GM18868 (cell line): ENCODE data around the gene PHETA2.
"Not testable (repeated sequence)": the region's sequence is repeated elsewhere in the genome, so short reads cannot be mapped to it uniquely, and the experiment has no call there.

Experiments used
- ATAC-seq: cut with Tn5 transposase; IDR thresholded peaks from one replicate; pipeline ENCODE4 v1.9.1; 2021; ENCODE audit warnings: mild to moderate bottlenecking, moderate library complexity; ENCODE audit not compliant: unreplicated experiment

Gene PHETA2

DNA sequence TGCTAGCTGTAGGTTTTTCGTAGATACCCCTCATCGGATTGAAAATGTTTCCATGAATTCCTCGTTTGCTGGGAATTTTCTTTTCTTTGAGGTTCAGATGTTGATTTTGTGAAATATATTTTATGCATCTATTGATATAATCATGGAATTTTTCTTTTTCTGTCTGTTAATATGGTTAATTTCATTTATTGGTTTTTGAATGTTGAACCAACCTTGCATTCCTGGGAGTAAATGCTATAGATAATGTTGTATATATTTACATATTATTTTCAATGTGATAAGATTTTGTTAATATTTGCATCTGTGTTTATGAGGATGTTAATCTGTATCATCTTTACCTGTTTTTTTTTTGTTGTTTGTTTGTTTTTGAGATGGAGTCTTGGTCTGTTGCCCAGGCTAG lies 27.2 kb downstream of the PHETA2 start:
- ATAC-seq: no peak

GRCh38 chr22:42104332-42104860 lies 30.3 kb downstream of the PHETA2 start:
- ATAC-seq: not testable (repeated sequence)

GRCh38 chr22:42108848-42109247 lies 34.8 kb downstream of the PHETA2 start:
- ATAC-seq: no peak

- ATAC-seq: no peak
Measured at GRCh38 chr22:42111798-42112197, 37.8 kb downstream of the PHETA2 start.

DNA sequence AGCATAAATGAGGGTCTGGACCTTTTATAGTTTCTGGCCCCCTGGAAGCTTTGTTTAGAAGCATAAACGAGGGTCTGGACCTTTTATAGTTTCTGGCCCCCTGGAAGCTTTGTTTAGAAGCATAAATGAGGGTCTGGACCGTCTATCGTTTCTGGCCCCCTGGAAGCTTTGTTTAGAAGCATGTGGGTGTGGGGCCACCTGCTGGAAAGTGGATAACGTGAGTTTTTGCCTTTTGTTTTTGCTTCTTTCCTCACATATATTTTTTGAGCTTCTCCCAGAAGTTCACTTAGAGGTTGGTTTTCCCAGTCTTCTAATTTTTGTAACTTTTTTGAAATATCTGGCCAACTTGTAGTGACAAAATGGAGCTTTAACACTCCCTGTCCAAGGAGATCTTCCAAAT lies 38.7 kb downstream of the PHETA2 start:
- ATAC-seq: not testable (repeated sequence)

- no peak for ATAC-seq
Measured at GRCh38 chr22:42114721-42115120, 40.7 kb downstream of the PHETA2 start.

DNA sequence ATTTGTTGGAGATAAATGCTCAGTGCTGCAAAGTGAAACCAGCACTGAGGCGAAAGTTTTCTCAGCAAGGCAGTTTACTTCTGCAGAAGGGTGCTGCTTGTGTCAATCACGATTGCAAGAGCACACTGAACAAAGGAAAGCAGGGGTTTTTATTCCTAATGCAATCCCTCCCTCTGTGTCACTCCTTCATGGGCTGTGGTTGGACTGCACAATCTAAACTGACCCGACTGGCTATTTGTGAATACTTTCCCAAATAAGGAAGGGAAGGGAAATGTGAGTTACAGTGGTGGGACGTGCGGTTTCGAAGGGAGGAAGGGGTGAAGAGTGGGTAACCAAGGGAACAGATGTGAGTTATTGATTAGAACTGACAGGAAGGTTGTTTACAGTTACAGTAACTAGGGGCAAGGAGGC lies 41.4 kb downstream of the PHETA2 start:
- not testable (repeated sequence) for ATAC-seq

GRCh38 chr22:42116848-42117424 lies 42.9 kb downstream of the PHETA2 start:
- no peak for ATAC-seq

- ATAC-seq: not testable (repeated sequence)
Measured at GRCh38 chr22:42120231-42121021, 46.4 kb downstream of the PHETA2 start.

DNA sequence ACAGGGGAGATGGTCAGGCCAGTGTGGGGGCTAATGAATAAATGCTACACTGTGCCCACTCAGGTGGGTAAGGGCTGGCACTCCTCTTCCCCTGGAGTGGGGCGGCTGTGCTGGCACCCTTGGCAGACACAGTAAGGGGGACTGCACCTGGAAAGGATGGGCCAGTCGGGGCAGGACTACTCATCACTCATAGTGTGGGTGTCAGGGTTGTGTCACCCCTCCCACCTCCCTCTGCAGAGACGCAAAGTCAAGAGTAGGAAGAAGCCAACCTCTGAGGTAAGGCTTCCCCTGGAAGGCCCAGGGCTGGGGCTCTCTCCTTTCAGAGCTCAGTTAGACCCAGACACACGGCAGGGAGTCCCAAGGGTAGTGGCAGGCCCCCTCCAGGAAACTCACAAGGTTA lies 49.5 kb downstream of the PHETA2 start:
- ATAC-seq: not testable (repeated sequence)

DNA sequence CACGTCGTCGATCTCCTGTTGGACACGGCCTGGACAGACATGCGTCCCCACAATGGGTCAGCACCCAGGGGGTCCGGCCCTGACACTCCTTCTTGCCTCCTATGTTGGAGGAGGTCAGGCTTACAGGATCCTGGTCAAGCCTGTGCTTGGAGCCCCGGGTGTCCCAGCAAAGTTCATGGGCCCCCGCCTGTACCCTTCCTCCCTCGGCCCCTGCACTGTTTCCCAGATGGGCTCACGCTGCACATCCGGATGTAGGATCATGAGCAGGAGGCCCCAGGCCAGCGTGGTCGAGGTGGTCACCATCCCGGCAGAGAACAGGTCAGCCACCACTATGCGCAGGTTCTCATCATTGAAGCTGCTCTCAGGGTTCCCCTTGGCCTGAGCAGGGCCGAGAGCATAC lies 53.6 kb downstream of the PHETA2 start:
- no peak for ATAC-seq

DNA sequence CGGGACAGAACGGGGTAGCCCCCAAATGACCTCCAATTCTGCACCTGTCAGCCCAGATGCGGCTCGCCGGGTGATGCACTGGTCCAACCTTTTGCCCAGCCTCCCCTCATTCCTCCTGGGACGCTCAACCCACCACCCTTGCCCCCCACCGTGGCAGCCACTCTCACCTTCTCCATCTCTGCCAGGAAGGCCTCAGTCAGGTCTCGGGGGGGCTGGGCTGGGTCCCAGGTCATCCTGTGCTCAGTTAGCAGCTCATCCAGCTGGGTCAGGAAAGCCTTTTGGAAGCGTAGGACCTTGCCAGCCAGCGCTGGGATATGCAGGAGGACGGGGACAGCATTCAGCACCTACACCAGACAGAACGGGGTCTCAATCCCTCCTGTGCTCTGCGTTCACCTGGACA lies 54.0 kb downstream of the PHETA2 start:
- ATAC-seq: not testable (repeated sequence)
